HG03378 (cell line): ENCODE measurements around the gene FBLN5.

Source experiments
- ATAC-seq: cut with Tn5 transposase; IDR thresholded peaks from one replicate; pipeline ENCODE4 v1.9.1; 2021; ENCODE audit warnings: mild to moderate bottlenecking, moderate library complexity; ENCODE audit not compliant: unreplicated experiment

FBLN5 gene

GRCh38 chr14:91946622-91947474, 646 bp downstream of the FBLN5 start:
- no peak for ATAC-seq

GRCh38 chr14:91945751-91946621, 1.5 kb downstream of the FBLN5 start:
- ATAC-seq = no peak

- no peak for ATAC-seq
Measured at GRCh38 chr14:91942946-91943345, 4.5 kb downstream of the FBLN5 start.

- ATAC-seq = no peak
Measured at GRCh38 chr14:91942128-91942527, 5.4 kb downstream of the FBLN5 start.

- ATAC-seq = no peak
Measured at GRCh38 chr14:91940209-91940608, 7.3 kb downstream of the FBLN5 start.

- no peak for ATAC-seq
Measured at GRCh38 chr14:91935586-91935985, 11.9 kb downstream of the FBLN5 start.

- ATAC-seq = no peak
Measured at GRCh38 chr14:91934554-91935285, 12.8 kb downstream of the FBLN5 start.

- ATAC-seq = no peak
Measured at GRCh38 chr14:91931478-91932088, 15.9 kb downstream of the FBLN5 start.

GRCh38 chr14:91929700-91930099, 17.8 kb downstream of the FBLN5 start:
- ATAC-seq = no peak

- no peak for ATAC-seq
Measured at GRCh38 chr14:91927800-91928199, 19.7 kb downstream of the FBLN5 start.

GRCh38 chr14:91927191-91927590, 20.3 kb downstream of the FBLN5 start:
- no peak for ATAC-seq

GRCh38 chr14:91926131-91926890, 21.2 kb downstream of the FBLN5 start:
- no peak for ATAC-seq

GRCh38 chr14:91925727-91926121, 21.8 kb downstream of the FBLN5 start:
- ATAC-seq = no peak

- ATAC-seq = no peak
Measured at GRCh38 chr14:91925001-91925726, 22.3 kb downstream of the FBLN5 start.

- ATAC-seq = no peak
Measured at GRCh38 chr14:91920526-91920925, 27.0 kb downstream of the FBLN5 start.

- no peak for ATAC-seq
Measured at GRCh38 chr14:91919814-91920213, 27.7 kb downstream of the FBLN5 start.

- ATAC-seq = no peak
Measured at GRCh38 chr14:91918186-91918883, 29.2 kb downstream of the FBLN5 start.

- no peak for ATAC-seq
Measured at GRCh38 chr14:91912035-91912434, 35.5 kb downstream of the FBLN5 start.
